Naive thymus-derived CD8-positive, alpha-beta T cell (primary cell): Measurements from ENCODE around the gene MTHFSD. TPM values are rescaled to one million over a fixed set of nuclear protein-coding genes. Genes with fewer than 3 reads are reported as not detected.

Source experiments
- polyA plus RNA-seq, 3 donors: library from polyadenylated mRNA; unstranded; fragments of 300-500 nt; fragmentation: Illumina TruSeq; gene quantifications; one replicate each; pipeline ENCODE4 v1.2.3, GENCODE V29; 2021
- total RNA-seq, 8 experiments: library from RNA in 2 of 8; stranded (reverse) in 2 of 8; gene quantifications; one replicate each; pipeline ENCODE4 v1.2.3 and lab custom pipeline; 2021 to 2026

The MTHFSD gene
- total and polyA plus RNA-seq, 5 experiments from 2014 or later, result 9.8 to 41.6 (median 19.0) TPM

Other genes starting within 250 kb of the MTHFSD start
- not detected for gene FOXF1, start 44.7 kb downstream of the MTHFSD start, total RNA-seq
- not detected for gene FOXF1, start 44.7 kb downstream of the MTHFSD start, polyA plus RNA-seq
- gene FOXC2, start 11.6 kb upstream of the MTHFSD start, total RNA-seq, result not detected
- not detected for gene FOXC2, start 11.6 kb upstream of the MTHFSD start, polyA plus RNA-seq
- not detected for gene FOXL1, start 23.3 kb upstream of the MTHFSD start, total RNA-seq
- gene FOXL1, start 23.3 kb upstream of the MTHFSD start, polyA plus RNA-seq, result not detected